NCI-H345 treated with DMSO at 0.1 percent for 48 hours (cell line): ENCODE results near the gene IFNG.

Experiments
- DNase-seq: peaks from one replicate; lab custom pipeline; 2025; ENCODE audit not compliant: unreplicated experiment; lab: John Stamatoyannopoulos, UW

IFNG gene

DNA sequence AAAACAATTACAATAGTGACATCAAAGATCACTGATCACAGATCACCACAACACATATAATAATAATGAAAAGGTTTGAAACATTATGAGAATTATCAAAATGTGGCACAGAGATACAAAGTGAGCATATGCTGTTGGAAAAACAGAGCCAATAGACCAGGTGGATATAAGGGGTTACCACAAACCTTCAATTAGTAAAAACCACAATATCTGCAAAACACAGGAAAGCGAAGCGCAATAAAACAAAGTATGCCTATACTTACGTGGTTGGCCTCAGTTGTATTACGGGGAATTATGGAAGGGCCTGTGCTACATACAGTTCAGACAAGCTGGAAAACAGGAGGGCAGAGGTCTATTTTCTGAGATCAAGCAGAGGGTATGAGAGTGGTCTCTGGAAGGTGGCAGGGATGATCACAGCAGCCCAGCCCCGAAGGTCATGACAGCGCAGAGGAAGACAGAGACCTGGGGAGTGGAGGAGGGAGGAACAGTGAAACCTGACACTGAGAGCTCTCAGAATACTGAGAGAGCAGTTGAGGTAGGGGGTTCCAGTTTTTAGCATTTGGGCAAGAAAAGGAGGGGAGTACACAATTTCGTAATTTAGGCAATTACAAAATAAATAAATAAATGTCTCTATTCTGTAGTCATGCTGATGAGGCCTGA lies 41.3 kb downstream of the IFNG start:
- DNase-seq: no peak

DNA sequence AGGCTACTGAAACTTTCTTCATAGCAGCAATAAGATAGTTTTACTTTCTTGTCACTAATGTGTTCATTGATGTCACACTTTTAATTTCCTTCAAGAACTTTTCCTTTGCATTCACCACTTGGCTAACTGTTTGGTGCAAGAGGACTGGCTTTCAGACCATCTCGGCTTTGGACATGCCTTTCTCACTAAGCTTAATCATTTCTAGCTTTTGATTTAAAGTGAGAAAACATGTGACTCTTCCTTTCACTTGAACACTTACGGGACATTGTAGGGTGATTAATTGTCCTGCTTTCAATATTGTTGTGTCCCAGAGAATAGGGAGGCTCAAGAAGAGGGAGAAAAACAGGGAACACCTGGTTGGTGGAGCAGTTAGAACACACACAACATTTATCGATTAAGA lies 41.9 kb downstream of the IFNG start:
- DNase-seq: no peak

DNA sequence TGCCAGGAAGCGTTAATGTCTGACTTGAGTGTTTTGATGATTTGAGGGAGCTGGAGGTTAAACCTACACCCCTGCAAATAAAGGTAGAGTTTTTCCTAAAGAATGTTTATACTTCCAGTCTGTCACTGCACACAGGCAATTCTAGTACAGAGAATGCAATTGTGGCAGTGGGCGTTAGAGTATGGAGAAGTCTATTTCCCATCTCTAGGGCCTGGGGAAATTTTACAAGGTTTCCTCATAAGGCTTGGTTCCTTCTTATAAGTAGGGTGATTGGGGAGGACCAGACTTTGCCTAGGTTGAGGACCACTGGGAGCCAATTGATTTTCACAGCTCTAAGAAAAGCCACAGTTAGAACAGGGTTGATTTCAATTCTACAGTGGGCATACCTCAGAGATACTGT lies 44.3 kb downstream of the IFNG start:
- no peak for DNase-seq

DNA sequence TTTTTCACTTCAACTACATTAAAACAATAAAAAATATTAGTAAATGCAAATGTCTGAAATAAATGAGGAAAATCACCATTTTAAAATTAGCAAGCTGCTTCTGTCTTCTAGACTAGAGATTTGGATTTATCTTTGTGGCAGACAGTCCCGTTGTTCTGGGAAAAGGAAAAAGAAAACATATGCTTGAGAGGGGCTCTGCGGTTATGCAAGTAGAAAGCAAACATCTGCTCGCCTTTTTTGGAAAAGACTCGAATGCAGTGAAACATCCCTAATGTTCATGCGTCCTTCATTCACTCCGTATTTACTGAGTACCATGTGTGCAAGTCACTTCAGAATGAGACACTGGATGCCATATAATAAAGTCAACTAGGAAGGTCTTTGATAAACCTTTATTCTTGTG lies 44.9 kb downstream of the IFNG start:
- DNase-seq: no peak

DNA sequence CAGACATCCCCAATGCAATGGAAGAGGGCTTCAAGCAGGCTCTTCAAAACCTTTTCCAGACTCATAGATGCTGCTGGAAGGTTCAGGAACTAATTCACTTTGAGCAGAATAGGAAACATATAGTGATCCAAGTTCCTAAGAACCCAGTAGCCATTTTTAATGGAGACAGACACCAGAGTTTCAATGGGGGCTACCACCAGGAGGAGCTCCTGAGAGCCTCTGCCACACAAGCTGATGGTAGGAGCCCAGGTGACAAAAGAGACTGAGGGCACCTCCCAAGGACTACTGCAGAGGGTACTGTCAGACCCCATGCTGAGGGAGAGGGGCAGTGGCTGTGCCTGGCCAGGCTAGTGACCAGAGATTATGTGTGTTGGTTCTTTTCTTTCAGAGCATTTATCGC lies 45.9 kb downstream of the IFNG start:
- no peak for DNase-seq

DNA sequence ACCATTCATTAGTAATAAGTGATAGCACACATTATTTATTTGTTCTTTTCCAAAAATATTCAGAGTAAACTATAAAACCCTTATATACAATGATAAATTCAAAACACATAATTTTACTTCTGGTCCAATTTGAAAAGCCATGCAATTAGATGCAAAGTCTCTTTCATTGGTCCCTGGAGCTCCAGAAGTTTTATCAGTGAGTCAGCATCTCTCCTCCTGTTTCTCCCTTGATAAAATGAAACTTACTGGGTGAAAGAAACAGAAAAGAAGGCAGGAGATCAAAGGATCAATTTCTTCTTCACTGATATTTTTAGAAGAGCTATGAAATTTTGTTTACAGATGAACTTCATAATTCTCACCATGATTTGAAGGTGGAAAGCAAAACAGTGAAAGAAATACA lies 47.5 kb downstream of the IFNG start:
- no peak for DNase-seq

DNA sequence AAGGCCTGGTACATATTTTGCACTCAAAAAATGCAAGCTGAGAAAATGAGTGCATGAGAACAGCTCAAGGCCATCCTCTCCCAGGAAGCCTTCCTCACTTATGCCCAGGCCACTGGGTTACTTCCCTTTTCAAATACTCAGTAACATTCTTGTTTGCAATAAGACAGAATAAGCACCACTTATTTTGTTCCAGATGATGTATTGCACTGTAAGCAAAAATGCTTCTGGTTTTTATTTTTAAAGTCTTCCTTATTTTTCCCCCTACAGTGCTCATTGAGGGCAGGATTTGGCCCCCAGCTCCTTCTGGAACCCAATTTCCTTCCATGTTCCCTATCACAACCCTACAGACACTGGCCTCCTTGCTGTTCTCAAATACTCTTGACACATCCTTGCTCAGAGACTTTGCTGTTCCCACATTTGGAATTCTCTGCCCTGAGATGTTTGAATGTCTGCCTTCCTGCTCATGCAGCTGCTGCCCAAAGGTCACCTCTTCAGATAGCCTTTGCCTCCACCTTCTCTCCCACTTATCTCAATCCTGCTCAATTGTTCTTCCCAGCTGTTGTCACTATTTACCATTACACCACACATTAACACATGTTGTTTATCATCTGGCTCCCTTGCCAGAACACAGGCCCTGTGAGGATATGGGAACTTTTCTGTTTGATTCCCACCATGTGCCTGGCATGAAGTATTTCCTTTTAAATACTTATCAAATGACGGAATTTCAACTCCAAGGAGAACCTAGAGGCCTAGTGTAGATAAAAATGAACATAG lies 49.9 kb downstream of the IFNG start:
- no peak for DNase-seq

DNA sequence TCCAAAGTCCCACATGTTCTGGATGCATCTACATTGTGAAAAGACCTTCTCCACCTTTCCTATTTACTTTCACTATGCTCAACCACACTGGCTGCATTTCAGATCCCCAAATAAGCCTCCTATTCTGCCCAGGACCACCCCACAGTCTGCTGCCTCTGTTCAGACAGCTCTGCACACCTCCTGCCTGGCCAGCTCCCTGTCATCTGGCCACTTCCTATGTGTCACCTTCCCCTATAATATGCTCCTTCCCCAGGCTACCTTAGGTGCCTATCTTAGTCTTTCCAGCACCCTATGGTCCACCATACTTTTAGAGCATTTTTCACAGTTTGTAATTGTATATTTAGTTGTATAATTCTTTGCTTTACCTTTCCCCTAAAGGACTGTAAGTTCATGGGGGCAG lies 50.5 kb downstream of the IFNG start:
- DNase-seq: no peak

DNA sequence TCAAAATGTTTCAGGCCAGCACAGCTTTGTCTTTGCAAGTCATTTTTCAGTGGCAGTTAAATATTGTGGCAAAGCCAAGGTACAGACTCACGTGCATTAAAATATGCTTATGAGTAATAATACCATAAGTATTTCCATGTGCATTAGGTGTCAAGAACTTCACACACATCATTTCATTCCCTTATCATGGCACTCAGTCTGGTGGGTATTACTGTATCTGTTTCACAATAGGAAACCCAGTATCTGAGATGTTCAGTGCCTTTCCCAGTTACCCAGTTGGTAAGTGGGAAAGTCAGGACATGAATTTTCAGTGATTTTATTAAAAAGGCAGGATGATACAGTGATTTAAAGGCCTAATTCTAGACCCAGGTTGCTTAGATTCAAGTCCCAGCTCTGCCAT lies 52.9 kb downstream of the IFNG start:
- no peak for DNase-seq

DNA sequence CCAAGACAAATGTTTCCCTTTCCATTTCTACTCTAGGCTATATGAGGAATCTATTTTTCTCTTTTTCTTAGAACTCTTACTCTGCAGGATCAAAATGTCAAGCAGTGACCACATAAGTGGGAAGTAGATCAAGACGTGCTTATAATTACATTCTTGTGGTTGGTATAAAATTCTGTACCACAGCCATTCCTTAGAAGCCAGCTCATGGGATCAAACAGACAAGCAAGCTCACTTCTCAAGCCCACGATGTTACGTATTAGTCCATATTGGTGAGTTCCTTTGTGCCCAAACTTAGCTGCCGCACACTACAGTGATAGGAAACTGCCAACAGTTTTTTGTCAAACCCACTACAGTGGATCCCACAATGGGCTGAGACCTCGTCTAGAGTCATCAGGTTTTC lies 53.4 kb downstream of the IFNG start:
- no peak for DNase-seq
